T-cell (primary cell): ENCODE results near the gene SNAPIN. TPM values are rescaled to one million over a fixed set of nuclear protein-coding genes. Genes with fewer than 3 reads are reported as not detected.

Experiments
- ATAC-seq, 4 experiments: fragments of 200-7000 bp in 3 of 4; fragments of 150-1000 bp in 1 of 4; cut with Tn5 transposase; replicated peaks in 1 of 4; 1 replicate in 3 of 4; 2 replicates in 1 of 4; pipeline ENCODE4 v1.10.0; 2021; ENCODE audit warnings: moderate library complexity in 3 of 4, mild to moderate bottlenecking in 2 of 4, moderate number of reproducible peaks in 1 of 4
- CTCF ChIA-PET, 2 donors: fragments of 300-600 bp; sonication (Branson Sonifier 250); formaldehyde crosslinking; loops; one replicate each; lab custom pipeline; 2022; ENCODE audit warnings: antibody characterized with exemption in 2 of 2; lab: Charles Lee
- POLR2A ChIA-PET, 2 donors: fragments of 300-600 bp; sonication (Branson Sonifier 250); formaldehyde crosslinking; loops; one replicate each; lab custom pipeline; 2022; ENCODE audit warnings: antibody characterized with exemption in 2 of 2; lab: Charles Lee
- DNase-seq, 35 experiments: peaks; one replicate each; pipeline versions ENCODE4 v3.0.0 to v3.0.0-alpha.2; 2013 to 2023
- H3K27ac ChIP-seq: one replicate; pipeline ENCODE4 v1.5.1; 2013; ENCODE audit warnings: low read length
- H3K27me3 ChIP-seq, 2 experiments: replicated peaks in 1 of 2; 1 replicate in 1 of 2; 2 replicates in 1 of 2; pipeline versions ENCODE4 v1.6.1 to v1.7.0; 2013; ENCODE audit warnings: low read length in 1 of 2, mixed read lengths in 1 of 2; ENCODE audit not compliant: control insufficient read depth in 2 of 2, insufficient read depth in 2 of 2; ENCODE audit errors: extremely low read depth in 1 of 2
- H3K36me3 ChIP-seq, 2 donors: 1 replicate in 1 of 2; 2 replicates in 1 of 2; pipeline versions ENCODE4 v1.6.1 to v1.7.0; 2013; ENCODE audit warnings: low read length in 1 of 2; ENCODE audit not compliant: control insufficient read depth in 2 of 2, insufficient read depth in 1 of 2; ENCODE audit errors: extremely low read depth in 1 of 2
- H3K4me1 ChIP-seq, 2 experiments: 1 replicate in 1 of 2; 2 replicates in 1 of 2; pipeline versions ENCODE4 v1.6.1 to v1.7.0; 2013; ENCODE audit warnings: low read length in 2 of 2, mixed read lengths in 1 of 2; ENCODE audit not compliant: insufficient read depth in 2 of 2, control insufficient read depth in 1 of 2; ENCODE audit errors: extremely low read depth in 1 of 2
- H3K4me3 ChIP-seq, 2 donors: 1 replicate in 1 of 2; 2 replicates in 1 of 2; pipeline versions ENCODE4 v1.5.1 to v1.7.0; 2013; ENCODE audit warnings: mild to moderate bottlenecking in 2 of 2, low read length in 1 of 2, moderate library complexity in 1 of 2; ENCODE audit not compliant: control insufficient read depth in 1 of 2; ENCODE audit errors: extremely low read depth in 1 of 2
- H3K9me3 ChIP-seq: 2 replicates; pipeline ENCODE4 v1.7.0; 2013
- H3K27ac Mint-ChIP-seq, 2 donors: one replicate each; pipeline ENCODE4 v1.8.0; 2020 to 2021; ENCODE audit warnings: mild to moderate bottlenecking in 2 of 2, mixed read lengths in 2 of 2
- H3K27me3 Mint-ChIP-seq, 2 donors: one replicate each; pipeline ENCODE4 v1.8.0; 2021 to 2022; ENCODE audit warnings: mixed read lengths in 2 of 2
- H3K36me3 Mint-ChIP-seq: one replicate; pipeline ENCODE4 v1.8.0; 2021; ENCODE audit warnings: mixed read lengths
- H3K4me1 Mint-ChIP-seq, 3 donors: one replicate each; pipeline ENCODE4 v1.8.0; 2020 to 2022; ENCODE audit warnings: mixed read lengths in 3 of 3, mild to moderate bottlenecking in 1 of 3
- H3K4me3 Mint-ChIP-seq, 3 donors: one replicate each; pipeline ENCODE4 v1.8.0; 2020 to 2022; ENCODE audit warnings: mild to moderate bottlenecking in 3 of 3, mixed read lengths in 3 of 3, moderate library complexity in 3 of 3
- H3K9me3 Mint-ChIP-seq, 3 donors: one replicate each; pipeline ENCODE4 v1.8.0; 2020 to 2022; ENCODE audit warnings: mixed read lengths in 3 of 3
- WGBS: methylation state at CpG from one replicate; pipeline ENCODE4 v1.1.5; 2013; ENCODE audit warnings: missing lambda C conversion rate; ENCODE audit not compliant: insufficient coverage; 5-methylcytosine and 5-hydroxymethylcytosine counted together
- total RNA-seq, 35 experiments: library from RNA in 6 of 35; stranded (reverse) in 6 of 35; fragments of 120-200 nt in 1 of 35; gene quantifications; one replicate each; pipeline versions ENCODE4 v1.2.1 to v1.2.4 and lab custom pipeline; 2013 to 2026

Gene SNAPIN
- total RNA-seq, 5 donors from 2014 or later (not counting 1 experiment from before 2014, with no cell fraction given) = 16.1 to 29.8 (median 26.6) TPM

DNA sequence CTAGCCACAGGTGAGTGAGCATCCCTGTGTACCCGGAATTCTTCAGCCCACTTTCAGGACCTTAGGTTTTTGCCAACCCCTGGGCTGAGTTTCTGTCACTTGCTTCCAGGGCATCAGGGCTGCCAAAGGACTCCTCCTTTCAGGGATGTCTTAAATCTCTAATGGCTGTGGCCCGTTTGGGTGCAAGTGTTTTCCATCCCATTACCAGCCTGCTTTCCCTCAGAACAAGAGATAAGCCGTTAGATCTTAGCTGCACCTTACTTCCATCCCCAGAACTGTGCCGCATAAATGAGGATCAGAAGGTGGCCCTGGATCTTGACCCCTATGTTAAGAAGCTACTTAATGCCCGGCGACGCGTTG, 652 bp downstream of the SNAPIN start:
- DNase-seq (no peak), ATAC-seq (no peak)
- Mint-ChIP-seq H3K27me3 (no peaks in the 10 kb centered on the region), H3K9me3 (no peaks in the 10 kb centered on the region), H3K4me1 (peaks cover 16 to 18% (median 17%) of the 10 kb centered on the region in 3 donors), H3K36me3 (peaks cover 19% of the 10 kb centered on the region), H3K27ac (peak overlapping the region; percentile 93 to 94), H3K4me3 (peak overlapping the region; percentile 92 to 94 (median 94))
- ChIA-PET POLR2A (interaction anchor here (1.1 to 2.1 kb wide), 2 partner anchors 11 to 25 kb away, joined by 3 to 9 read pairs; partner anchors contain the start of gene CHTOP (in 1 of the 2)), CTCF (interaction anchor here in 1 of 2 donors (2.1 kb wide), 1 partner anchor 25 kb away, joined by 6 read pairs; the partner anchor contains the start of gene CHTOP)
- Histone ChIP-seq H3K36me3 (peaks cover 14 to 36% of the 10 kb centered on the region in 2 donors), H3K27ac (peak overlapping the region; percentile 61), H3K9me3 (no peaks in the 10 kb centered on the region), H3K4me1 (peaks cover 5 to 22% of the 10 kb centered on the region in 2 experiments), H3K4me3 (peak overlapping the region; percentile 79 to 80), H3K27me3 (no peaks in the 10 kb centered on the region)
- 0% methylated on average over 3 of the region's 8 CpGs for WGBS

DNA sequence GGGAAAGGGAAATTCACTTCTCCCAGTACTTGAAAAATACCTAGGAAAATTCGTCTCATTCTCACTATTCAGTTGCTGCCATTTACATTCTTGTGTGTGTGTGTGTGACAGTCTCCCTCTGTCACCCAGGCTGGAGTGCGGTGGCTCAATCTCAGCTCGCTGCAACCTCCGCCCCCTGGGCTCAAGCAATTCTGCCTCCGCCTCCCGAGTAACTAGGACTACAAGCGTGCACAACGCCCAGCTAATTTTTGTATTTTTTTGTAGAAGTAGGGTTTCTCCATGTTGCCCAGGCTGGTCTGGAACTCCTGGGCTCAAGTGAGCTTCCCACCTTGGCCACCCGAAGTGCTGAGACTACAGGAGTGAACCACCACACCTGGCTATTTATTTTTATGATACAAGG, 1.2 kb downstream of the SNAPIN start:
- Mint-ChIP-seq H3K36me3 (peaks cover 22% of the 10 kb centered on the region), H3K4me3 (peak overlapping the region; percentile 92 to 94 (median 94)), H3K9me3 (no peaks in the 10 kb centered on the region), H3K27me3 (no peaks in the 10 kb centered on the region), H3K27ac (peak overlapping the region; percentile 93 to 94), H3K4me1 (peaks cover 16 to 18% (median 17%) of the 10 kb centered on the region in 3 donors)
- CTCF ChIA-PET = interaction anchor here in 1 of 2 donors (2.1 kb wide), 1 partner anchor 26 kb away, joined by 6 read pairs; the partner anchor contains the start of gene CHTOP
- Histone ChIP-seq H3K4me3 (no peak overlapping the region), H3K9me3 (no peaks in the 10 kb centered on the region), H3K4me1 (peaks cover 5 to 22% of the 10 kb centered on the region in 2 experiments), H3K27me3 (no peaks in the 10 kb centered on the region), H3K27ac (no peak overlapping the region), H3K36me3 (peaks cover 17 to 41% of the 10 kb centered on the region in 2 donors)
- ATAC-seq = no peak
- no peak for DNase-seq
- whole genome bisulfite sequencing = no CpG with 5 or more reads among the region's 9 CpGs
- POLR2A ChIA-PET = interaction anchor here (1.1 to 2.1 kb wide), 2 partner anchors 11 to 25 kb away, joined by 3 to 9 read pairs; partner anchors contain the start of gene CHTOP (in 1 of the 2)

DNA sequence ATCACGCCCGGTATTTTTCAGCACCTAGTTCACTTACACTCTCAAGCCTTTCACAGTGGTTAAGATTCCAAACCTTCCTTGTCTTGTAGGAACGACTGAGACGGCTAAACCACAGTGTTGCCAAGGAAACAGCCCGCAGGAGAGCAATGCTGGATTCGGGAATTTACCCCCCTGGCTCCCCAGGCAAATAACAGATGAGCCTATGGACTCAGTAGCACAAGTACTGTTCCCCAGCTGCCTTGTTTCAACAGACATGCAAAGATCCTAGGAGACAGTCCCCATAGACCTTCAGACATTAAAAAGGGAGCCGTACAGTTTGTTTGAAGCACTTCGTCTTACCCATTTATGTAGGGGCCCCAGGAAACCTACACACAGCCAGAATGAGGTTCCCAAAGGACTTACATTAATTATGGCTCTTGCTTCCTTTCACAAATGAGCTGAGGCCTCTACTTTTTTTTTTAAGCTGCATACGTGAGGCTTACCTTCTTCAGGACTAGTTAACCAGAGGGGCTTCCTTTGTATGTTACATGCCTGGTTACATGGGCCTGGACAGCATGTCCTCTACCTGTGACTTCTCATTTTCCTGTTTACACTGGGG, 2.7 kb downstream of the SNAPIN start:
- ATAC-seq (no peak), DNase-seq (no peak)
- ChIA-PET CTCF (no interaction called here), POLR2A (no interaction called here)
- Histone ChIP-seq H3K4me3 (no peak overlapping the region), H3K27me3 (no peaks in the 10 kb centered on the region), H3K9me3 (no peaks in the 10 kb centered on the region), H3K27ac (no peak overlapping the region), H3K4me1 (peaks cover 5 to 22% of the 10 kb centered on the region in 2 experiments), H3K36me3 (peaks cover 23 to 57% of the 10 kb centered on the region in 2 donors)
- H3K27ac Mint-ChIP-seq = no peak overlapping the region
- no peaks in the 10 kb centered on the region for H3K27me3 Mint-ChIP-seq
- H3K4me3 Mint-ChIP-seq = peak overlapping the region in 2 of 3 donors; percentile 27 to 31
- H3K9me3 Mint-ChIP-seq = no peaks in the 10 kb centered on the region
- 76% methylated on average over 6 of the region's 9 CpGs for WGBS
- peaks cover 35% of the 10 kb centered on the region for H3K36me3 Mint-ChIP-seq
- H3K4me1 Mint-ChIP-seq = peaks cover 16 to 18% (median 18%) of the 10 kb centered on the region in 3 donors

DNA sequence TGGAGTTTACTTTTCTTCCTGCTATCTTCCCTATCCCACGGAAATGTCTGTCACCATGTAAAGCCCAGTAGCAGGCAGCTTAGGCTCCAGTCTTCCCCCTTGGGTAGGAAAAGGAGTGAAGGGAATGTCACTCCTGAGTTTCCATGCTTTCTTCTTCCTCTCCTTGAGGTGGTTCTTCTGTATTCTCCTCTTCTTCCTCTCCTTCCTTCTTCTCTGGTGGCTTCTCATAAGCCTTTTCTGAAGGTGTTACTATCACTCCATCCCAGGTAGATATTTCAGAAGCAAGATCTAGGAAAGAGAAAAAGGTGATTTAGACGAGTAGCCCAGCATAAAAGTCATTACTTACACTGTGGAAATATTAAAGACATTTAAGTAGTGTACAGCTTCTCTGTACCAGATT, 3.8 kb downstream of the SNAPIN start:
- Mint-ChIP-seq H3K9me3 (no peaks in the 10 kb centered on the region), H3K4me3 (no peak overlapping the region), H3K27me3 (no peaks in the 10 kb centered on the region), H3K36me3 (peaks cover 40% of the 10 kb centered on the region), H3K27ac (no peak overlapping the region), H3K4me1 (peaks cover 16 to 18% (median 18%) of the 10 kb centered on the region in 3 donors)
- ATAC-seq (no peak), DNase-seq (no peak)
- Histone ChIP-seq H3K27ac (no peak overlapping the region), H3K27me3 (no peaks in the 10 kb centered on the region), H3K9me3 (no peaks in the 10 kb centered on the region), H3K4me1 (peaks cover 5 to 22% of the 10 kb centered on the region in 2 experiments), H3K4me3 (no peak overlapping the region), H3K36me3 (peaks cover 28 to 67% of the 10 kb centered on the region in 2 donors)
- CTCF ChIA-PET = interaction anchor here in 1 of 2 donors (0.8 kb wide), 1 partner anchor 29 kb away, joined by 3 read pairs; no protein-coding TSS in a partner anchor
- POLR2A ChIA-PET = no interaction called here
- no CpG with 5 or more reads among the region's 2 CpGs for WGBS

DNA sequence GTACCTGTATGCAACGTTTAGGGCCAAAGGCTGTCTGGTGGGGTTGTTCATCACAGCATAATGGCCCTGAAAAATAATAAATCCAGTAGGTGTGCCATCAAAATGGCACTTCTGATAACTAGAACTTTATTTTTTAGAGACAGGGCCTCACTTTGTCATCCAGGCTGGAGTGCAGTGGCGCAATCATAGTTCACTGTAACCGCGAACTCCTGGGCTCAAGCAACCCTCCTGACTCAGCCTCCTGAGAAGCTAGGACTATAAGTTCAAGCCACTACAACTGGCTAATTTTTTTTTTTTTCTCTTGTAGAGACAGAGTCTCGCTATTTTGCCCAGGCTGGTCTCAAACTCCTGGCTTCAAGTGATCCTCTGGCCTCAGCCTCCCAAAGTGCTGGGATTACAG, 4.7 kb downstream of the SNAPIN start:
- Mint-ChIP-seq H3K36me3 (peaks cover 50% of the 10 kb centered on the region), H3K4me3 (no peak overlapping the region), H3K27me3 (no peaks in the 10 kb centered on the region), H3K4me1 (peaks cover 24 to 26% (median 25%) of the 10 kb centered on the region in 3 donors), H3K9me3 (no peaks in the 10 kb centered on the region), H3K27ac (no peak overlapping the region)
- Histone ChIP-seq H3K36me3 (peaks cover 34 to 77% of the 10 kb centered on the region in 2 donors), H3K4me1 (peaks cover 8 to 17% of the 10 kb centered on the region in 2 experiments), H3K27ac (no peak overlapping the region), H3K27me3 (no peaks in the 10 kb centered on the region), H3K9me3 (no peaks in the 10 kb centered on the region), H3K4me3 (no peak overlapping the region)
- ATAC-seq (no peak), DNase-seq (no peak)
- POLR2A ChIA-PET = no interaction called here
- 69% methylated on average over 2 of the region's 5 CpGs for WGBS
- CTCF ChIA-PET = interaction anchor here in 1 of 2 donors (0.6 kb wide), 1 partner anchor 9 kb away, joined by 6 read pairs; no protein-coding TSS in a partner anchor

DNA sequence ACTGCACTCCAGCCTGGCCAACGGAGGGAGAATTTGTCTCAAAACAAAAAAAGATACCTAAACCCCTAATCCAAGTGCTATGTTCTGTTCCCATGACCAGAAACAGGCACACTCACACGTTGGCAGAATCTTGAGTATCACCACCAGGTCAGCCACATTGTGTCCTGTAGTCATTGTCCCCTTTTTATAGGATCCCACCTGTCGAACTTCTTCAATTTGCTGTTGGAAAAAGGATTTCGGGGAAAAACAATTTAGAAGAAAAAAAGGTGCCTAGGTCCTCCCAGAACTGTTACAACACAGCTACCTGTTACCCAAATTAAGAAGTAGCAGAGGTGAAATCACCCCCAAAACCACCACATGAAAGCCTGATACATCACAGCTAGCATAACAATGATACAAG, 8.9 kb downstream of the SNAPIN start:
- Histone ChIP-seq H3K4me3 (no peak overlapping the region), H3K9me3 (no peaks in the 10 kb centered on the region), H3K27ac (no peak overlapping the region), H3K4me1 (peaks cover 15 to 25% of the 10 kb centered on the region in 2 experiments), H3K36me3 (peaks cover 31 to 62% of the 10 kb centered on the region in 2 donors), H3K27me3 (no peaks in the 10 kb centered on the region)
- Mint-ChIP-seq H3K4me3 (no peak overlapping the region), H3K27ac (no peak overlapping the region), H3K27me3 (no peaks in the 10 kb centered on the region), H3K4me1 (peaks cover 12 to 32% (median 27%) of the 10 kb centered on the region in 3 donors), H3K9me3 (no peaks in the 10 kb centered on the region), H3K36me3 (peaks cover 46% of the 10 kb centered on the region)
- 100% methylated on average over 1 of the region's 4 CpGs for WGBS
- DNase-seq = no peak
- ChIA-PET POLR2A (no interaction called here), CTCF (no interaction called here)
- ATAC-seq = no peak
